Neural cell (in vitro differentiated cells): ENCODE measurements around the gene SNX2. TPM values are rescaled to one million over a fixed set of nuclear protein-coding genes. Genes with fewer than 3 reads are reported as not detected.

Experiments used
- H2AFZ ChIP-seq: fragments of 200-600, 300-800 bp; sonication (generic), shearing (Covaris generic); 2 replicates; pipeline ENCODE4 v1.6.0; 2014; ENCODE audit warnings: low read depth, mild to moderate bottlenecking, antibody characterized with exemption, low read length, moderate library complexity
- H3F3A ChIP-seq: fragments of 200-600 bp; shearing (Covaris generic); 2 replicates; pipeline ENCODE4 v1.6.1; 2016; ENCODE audit warnings: mild to moderate bottlenecking, moderate library complexity, mixed read lengths, antibody characterized with exemption, low read length; ENCODE audit not compliant: insufficient read depth, poor library complexity, severe bottlenecking
- H3K27ac ChIP-seq: fragments of 200-600, 300-800 bp; sonication (generic), shearing (Covaris generic); 2 replicates; pipeline ENCODE4 v1.5.1; 2014; ENCODE audit warnings: mild to moderate bottlenecking, low read length, moderate library complexity
- H3K27me3 ChIP-seq: fragments of 300-800, 200-600 bp; sonication (generic), shearing (Covaris generic); 2 replicates; pipeline ENCODE4 v1.6.0; 2014; ENCODE audit warnings: mild to moderate bottlenecking, low read depth, low read length, moderate library complexity; ENCODE audit not compliant: insufficient read depth
- H3K36me3 ChIP-seq: fragments of 300-800, 200-600 bp; sonication (generic), shearing (Covaris generic); 2 replicates; pipeline ENCODE4 v1.5.1; 2014; ENCODE audit warnings: mild to moderate bottlenecking, antibody characterized with exemption, low read length, moderate library complexity; ENCODE audit not compliant: insufficient read depth
- H3K4me2 ChIP-seq: fragments of 300-800, 200-600 bp; sonication (generic), shearing (Covaris generic); 2 replicates; pipeline ENCODE4 v1.6.0; 2014; ENCODE audit warnings: mild to moderate bottlenecking, low read length
- H3K4me3 ChIP-seq: fragments of 300-800, 200-600 bp; sonication (generic), shearing (Covaris generic); 2 replicates; pipeline ENCODE4 v1.5.1; 2014; ENCODE audit warnings: mild to moderate bottlenecking, low read length, moderate library complexity
- H3K79me2 ChIP-seq: fragments of 200-600 bp; shearing (Covaris generic); replicated peaks from 2 replicates; pipeline ENCODE4 v1.6.0; 2014; ENCODE audit warnings: mild to moderate bottlenecking, low read length, moderate library complexity; ENCODE audit not compliant: insufficient read depth
- H3K9ac ChIP-seq: fragments of 300-800, 200-600 bp; sonication (generic), shearing (Covaris generic); 2 replicates; pipeline ENCODE4 v1.6.1; 2016; ENCODE audit warnings: mild to moderate bottlenecking, low read length, mixed read lengths
- H3K9me2 ChIP-seq: fragments of 200-600 bp; shearing (Covaris generic); 2 replicates; pipeline ENCODE4 v1.6.1; 2016; ENCODE audit warnings: mild to moderate bottlenecking, low read length, mixed read lengths; ENCODE audit not compliant: insufficient read depth
- H3K9me3 ChIP-seq: fragments of 200-600, 300-800 bp; sonication (generic), shearing (Covaris generic); 2 replicates; pipeline ENCODE4 v1.6.1; 2016; ENCODE audit warnings: mild to moderate bottlenecking, mixed run types, low read length, moderate library complexity, mixed read lengths
- H4K20me1 ChIP-seq: fragments of 200-600 bp; shearing (Covaris generic); 2 replicates; pipeline ENCODE4 v1.6.1; 2016; ENCODE audit warnings: mild to moderate bottlenecking, mixed run types; ENCODE audit not compliant: insufficient read depth
- CTCF ChIP-seq: fragments of 450-650 bp; IDR thresholded peaks from 2 replicates; pipeline ENCODE4 v1.5.1; 2014; ENCODE audit warnings: antibody characterized with exemption, mild to moderate bottlenecking, moderate library complexity; ENCODE audit not compliant: poor library complexity, severe bottlenecking
- EP300 ChIP-seq: fragments of 450-650 bp; conservative IDR thresholded peaks from 2 replicates; pipeline ENCODE4 v1.6.1; 2014; ENCODE audit warnings: antibody characterized with exemption, mild to moderate bottlenecking, moderate library complexity; ENCODE audit not compliant: poor library complexity, severe bottlenecking
- EZH2 ChIP-seq: fragments of 200-600, 300-800 bp; shearing (Covaris generic), sonication (generic); IDR thresholded peaks from 2 replicates; pipeline ENCODE4 v1.6.1; 2014; ENCODE audit warnings: antibody characterized with exemption, low read length, borderline replicate concordance, mild to moderate bottlenecking; ENCODE audit not compliant: insufficient read depth, poor library complexity, severe bottlenecking
- MXI1 ChIP-seq: fragments of 450-650 bp; conservative IDR thresholded peaks from 2 replicates; pipeline ENCODE4 v1.6.1; 2014; ENCODE audit warnings: antibody characterized with exemption, mild to moderate bottlenecking; ENCODE audit not compliant: poor library complexity, severe bottlenecking
- POLR2AphosphoS5 ChIP-seq: IDR thresholded peaks from 2 replicates; pipeline ENCODE4 v1.6.1; 2012
- RAD21 ChIP-seq: fragments of 450-650 bp; conservative IDR thresholded peaks from 2 replicates; pipeline ENCODE4 v1.6.1; 2014; ENCODE audit warnings: antibody characterized with exemption, mild to moderate bottlenecking, moderate library complexity
- REST ChIP-seq: IDR thresholded peaks from 2 replicates; pipeline ENCODE4 v1.6.1; 2012; ENCODE audit warnings: borderline replicate concordance
- SMC3 ChIP-seq: fragments of 450-650 bp; conservative IDR thresholded peaks from 2 replicates; pipeline ENCODE4 v1.6.1; 2014; ENCODE audit warnings: antibody characterized with exemption, mild to moderate bottlenecking, moderate library complexity; ENCODE audit not compliant: poor library complexity
- TAF1 ChIP-seq: IDR thresholded peaks from 2 replicates; pipeline ENCODE4 v1.6.1; 2012; ENCODE audit warnings: low read depth
- polyA plus RNA-seq: library from polyadenylated mRNA; depleted of rRNA; stranded (reverse); fragments of >200 nt; gene quantifications from 2 replicates; pipeline ENCODE4 v1.2.3, GENCODE V29; 2014

SNX2 gene
- polyA plus RNA-seq, 1 donor from 2014 or later, result 36.1 TPM

GRCh38 chr5:122846051-122846550 lies 71.2 kb downstream of the SNX2 start:
- H3K4me3 ChIP-seq, result peak overlapping the region; percentile 88
- no peaks in the 10 kb centered on the region for H3K9me3 ChIP-seq
- H3K27me3 ChIP-seq, result no peaks in the 10 kb centered on the region
- no peaks in the 10 kb centered on the region for H3K9me2 ChIP-seq
- H4K20me1 ChIP-seq, result no peaks in the 10 kb centered on the region
- H3K9ac ChIP-seq, result peak overlapping the region; percentile 76
- peak overlapping the region; percentile 49 for H3K4me2 ChIP-seq
- no peak overlapping the region for H3K27ac ChIP-seq
- H3F3A ChIP-seq, result no peaks in the 10 kb centered on the region
- no peaks in the 10 kb centered on the region for H3K79me2 ChIP-seq
- TF ChIP-seq SMC3 (no peak), RAD21 (no peak), REST (no peak), EP300 (no peak), CTCF (no peak), MXI1 (no peak), POLR2AphosphoS5 (no peak), TAF1 (no peak), EZH2 (no peak)
- no peaks in the 10 kb centered on the region for H3K36me3 ChIP-seq
- H2AFZ ChIP-seq, result no peak overlapping the region

GRCh38 chr5:122847687-122848081 lies 72.8 kb downstream of the SNX2 start:
- Histone ChIP-seq H3K4me3 (no peak overlapping the region), H3K79me2 (no peaks in the 10 kb centered on the region), H4K20me1 (no peaks in the 10 kb centered on the region), H3K9me3 (no peaks in the 10 kb centered on the region), H3K9ac (no peak overlapping the region), H3K36me3 (no peaks in the 10 kb centered on the region), H3K27me3 (no peaks in the 10 kb centered on the region), H3K9me2 (no peaks in the 10 kb centered on the region), H3K4me2 (no peak overlapping the region), H2AFZ (no peak overlapping the region), H3F3A (no peaks in the 10 kb centered on the region), H3K27ac (no peak overlapping the region)
- no peak for TF ChIP-seq SMC3
- no peak for TF ChIP-seq POLR2AphosphoS5
- no peak for TF ChIP-seq TAF1
- TF ChIP-seq EP300, result no peak
- TF ChIP-seq REST, result no peak
- no peak for TF ChIP-seq EZH2
- TF ChIP-seq CTCF, result no peak
- no peak for TF ChIP-seq RAD21
